ENCODE results near the gene PARS2.

The PARS2 gene

GRCh38 chr1:54764133-54764921 is at the start of gene PARS2:
Gene PARS2 (minus strand): TSS chr1:54764523. CDS start chr1:54759161, 5,362 bp downstream.
- DNase-seq: peak; percentile 100

GRCh38 chr1:54814126-54814498 is 49.8 kb upstream of the PARS2 start:
- no peak for DNase-seq

DNA sequence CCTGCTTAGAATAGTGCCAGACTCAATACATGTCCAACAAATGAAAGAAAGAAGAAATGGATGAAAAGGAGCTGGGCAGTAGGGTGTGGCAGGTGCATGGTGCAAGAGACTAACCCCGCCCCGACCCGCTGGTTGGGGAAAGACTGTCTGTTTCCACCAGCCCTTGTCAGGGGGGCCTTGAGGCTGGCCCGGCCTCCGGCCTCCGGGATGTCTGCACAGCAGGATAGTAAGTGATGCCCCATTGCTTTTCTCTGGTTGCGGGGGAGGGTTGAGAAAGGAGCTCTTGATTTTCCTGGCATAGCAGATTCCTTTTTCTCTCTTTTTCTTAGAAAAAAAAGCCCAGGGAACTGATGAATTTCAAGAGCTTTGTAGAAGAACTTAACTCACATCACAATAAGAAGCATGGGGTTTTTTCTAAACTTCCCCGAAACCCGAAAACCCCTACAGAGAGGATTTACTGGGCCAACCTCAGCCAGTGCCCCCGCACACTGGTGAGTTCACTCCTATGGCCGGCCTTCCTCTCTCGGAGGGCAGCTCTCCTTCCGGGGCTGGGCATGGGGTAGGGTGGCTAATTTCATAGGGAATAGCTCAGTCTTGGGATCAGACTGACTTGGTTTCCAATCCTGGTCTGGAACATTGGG is 49.3 kb upstream of the PARS2 start:
- DNase-seq: no peak

DNA sequence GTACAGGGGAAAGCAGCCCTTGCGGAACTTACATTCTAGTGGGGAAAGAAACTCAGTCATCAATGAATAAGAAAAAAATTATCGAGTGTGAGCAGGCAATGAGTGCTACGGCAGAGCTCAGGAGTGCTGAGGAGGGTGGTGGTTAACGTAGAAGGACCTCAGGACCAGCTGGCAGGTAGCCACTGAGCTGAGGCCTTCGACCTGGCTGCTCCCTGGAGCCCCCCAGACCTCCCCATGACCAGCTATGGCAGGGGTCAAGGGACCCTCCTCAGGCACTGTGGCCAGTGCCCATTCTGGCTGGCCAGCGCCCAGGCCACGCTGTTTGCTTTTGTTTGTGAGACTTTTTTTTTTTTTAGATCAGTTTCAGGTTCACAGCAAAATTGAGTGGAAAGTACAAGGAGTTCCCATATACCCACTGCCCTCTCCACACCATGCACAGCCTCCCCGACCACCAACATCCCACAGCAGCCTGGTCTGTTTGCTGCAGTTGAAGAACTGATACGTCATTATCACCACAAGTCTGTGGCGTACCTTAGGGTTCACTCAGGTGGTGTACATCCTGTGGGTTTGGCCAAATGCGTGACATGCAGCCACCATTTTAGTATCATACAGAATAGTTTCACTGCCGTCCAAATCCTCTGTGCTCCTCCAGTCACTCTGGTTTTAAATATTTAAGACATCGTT is 48.6 kb upstream of the PARS2 start:
- no peak for DNase-seq

GRCh38 chr1:54811739-54812655 is 47.7 kb upstream of the PARS2 start:
- DNase-seq: no peak

- DNase-seq: no peak
Measured at GRCh38 chr1:54811066-54811465, 46.7 kb upstream of the PARS2 start.

GRCh38 chr1:54810153-54810942 is 46.0 kb upstream of the PARS2 start:
- DNase-seq: peak; percentile 53

- DNase-seq: no peak
Measured at GRCh38 chr1:54809496-54810074, 45.3 kb upstream of the PARS2 start.

DNA sequence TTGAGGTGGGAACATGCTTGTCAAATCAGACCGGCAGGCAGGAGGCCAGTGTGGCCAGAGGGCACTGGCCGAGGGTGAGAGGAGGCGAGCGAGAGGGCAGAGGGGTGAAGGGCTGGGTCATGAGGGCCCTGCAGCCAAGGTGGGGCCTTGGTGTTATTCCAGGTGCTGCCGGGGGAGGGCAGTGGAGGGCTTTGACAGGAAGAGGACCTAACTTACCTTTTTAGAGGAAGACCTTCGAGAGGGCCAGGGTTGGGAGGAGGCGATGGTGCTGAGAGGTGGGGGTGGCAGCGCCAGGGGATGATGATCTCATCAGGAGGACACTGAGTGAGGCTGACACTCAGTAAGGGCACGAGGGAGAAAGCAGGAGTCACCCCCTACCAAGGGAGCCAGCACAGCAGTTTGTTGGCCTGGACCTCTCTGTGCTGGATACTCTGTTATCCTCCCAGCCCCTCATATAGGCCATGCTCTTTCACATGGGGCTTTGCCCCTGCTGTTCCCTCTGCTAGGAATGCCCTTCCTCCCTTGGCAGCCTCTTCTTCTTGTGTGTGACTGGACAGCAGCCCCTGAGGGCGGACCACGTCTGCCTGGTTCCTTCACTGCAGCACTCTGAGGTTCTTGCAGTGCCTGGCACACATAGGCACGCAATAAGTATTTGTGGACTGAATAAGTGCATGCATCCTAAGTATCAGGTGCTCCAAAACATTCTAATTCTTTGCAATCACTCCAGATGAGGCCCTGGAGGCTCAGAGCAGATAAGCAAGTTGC is 44.3 kb upstream of the PARS2 start:
- DNase-seq: no peak

DNA sequence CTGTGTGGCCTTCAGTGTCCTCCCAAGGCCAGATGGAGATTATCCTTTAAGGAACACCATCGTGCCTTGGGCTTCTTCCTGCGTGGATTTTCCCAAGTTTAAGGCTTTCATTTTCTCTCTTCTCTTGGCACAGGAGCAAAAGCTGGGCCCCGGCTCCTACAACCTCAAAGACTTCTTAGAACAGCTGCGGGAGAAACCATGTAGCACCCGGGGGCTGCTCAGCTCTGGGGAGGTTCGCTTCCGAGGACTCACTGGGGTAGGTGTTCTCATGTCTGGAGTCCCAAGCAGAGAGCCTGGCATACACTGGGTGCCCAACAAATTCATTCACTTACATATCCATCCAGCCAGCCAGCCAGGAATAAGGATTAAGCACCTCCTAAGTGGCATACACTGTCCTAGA is 43.4 kb upstream of the PARS2 start:
- no peak for DNase-seq

GRCh38 chr1:54806931-54807611 is 42.7 kb upstream of the PARS2 start:
- no peak for DNase-seq

DNA sequence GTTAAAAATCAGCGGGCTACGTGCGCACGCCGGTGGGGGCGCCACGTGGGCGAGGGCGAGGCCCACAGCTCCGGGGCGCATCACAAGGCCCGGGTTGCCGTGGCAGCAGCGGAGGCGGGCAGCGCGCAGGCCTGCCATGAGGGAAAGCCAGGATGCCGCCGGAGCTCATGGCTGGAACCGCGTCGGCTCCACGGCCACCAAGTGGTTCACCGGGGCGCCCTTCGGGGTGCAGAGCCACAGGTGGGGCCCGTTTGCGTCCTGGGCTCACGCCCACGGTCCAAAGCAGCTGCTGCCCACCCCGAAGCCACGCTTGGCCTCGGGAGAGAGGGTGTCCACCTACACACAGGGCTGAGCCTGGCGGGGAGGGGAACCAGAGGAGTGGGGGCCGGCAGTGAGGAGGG is 41.7 kb upstream of the PARS2 start:
- DNase-seq: no peak

- DNase-seq: no peak
Measured at GRCh38 chr1:54805466-54805865, 41.1 kb upstream of the PARS2 start.

DNA sequence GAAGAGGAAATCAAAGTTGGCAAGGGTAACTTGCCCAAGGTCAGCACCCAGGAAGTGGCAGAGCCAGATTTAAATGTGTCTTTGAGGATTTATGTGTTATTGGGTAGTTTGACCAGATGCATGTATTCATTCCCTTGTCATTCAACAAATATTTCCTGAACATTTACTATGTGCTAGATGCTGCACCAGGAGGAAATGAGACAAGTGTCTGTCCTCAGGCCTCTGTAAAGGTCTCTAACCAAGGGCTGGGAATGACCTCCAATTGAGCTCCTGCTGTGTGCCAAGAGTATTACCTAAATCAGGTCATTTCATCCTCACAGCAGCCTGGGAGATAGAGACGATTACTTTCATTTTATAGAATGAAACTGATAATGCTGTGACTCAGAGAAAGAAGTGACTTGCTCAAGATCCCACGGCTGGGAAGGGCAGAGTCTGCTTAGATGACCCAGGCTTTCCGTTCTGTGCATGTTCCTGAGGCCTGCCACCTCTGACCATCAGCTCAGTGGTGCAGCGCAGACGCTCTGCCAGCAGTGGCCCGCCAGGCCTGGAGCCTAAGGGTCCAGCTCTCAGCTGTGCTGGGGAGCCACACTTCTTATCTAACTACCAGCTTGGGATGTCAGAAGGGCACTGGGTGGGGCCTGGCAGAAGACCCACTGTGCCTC is 40.3 kb upstream of the PARS2 start:
- DNase-seq: no peak

GRCh38 chr1:54803761-54804470 is 39.6 kb upstream of the PARS2 start:
- no peak for DNase-seq

- no peak for DNase-seq
Measured at GRCh38 chr1:54800899-54801759, 36.8 kb upstream of the PARS2 start, which contains the start of gene TTC22. Gene TTC22 (minus strand): TSS chr1:54801323. CDS start chr1:54801163, 160 bp downstream.

DNA sequence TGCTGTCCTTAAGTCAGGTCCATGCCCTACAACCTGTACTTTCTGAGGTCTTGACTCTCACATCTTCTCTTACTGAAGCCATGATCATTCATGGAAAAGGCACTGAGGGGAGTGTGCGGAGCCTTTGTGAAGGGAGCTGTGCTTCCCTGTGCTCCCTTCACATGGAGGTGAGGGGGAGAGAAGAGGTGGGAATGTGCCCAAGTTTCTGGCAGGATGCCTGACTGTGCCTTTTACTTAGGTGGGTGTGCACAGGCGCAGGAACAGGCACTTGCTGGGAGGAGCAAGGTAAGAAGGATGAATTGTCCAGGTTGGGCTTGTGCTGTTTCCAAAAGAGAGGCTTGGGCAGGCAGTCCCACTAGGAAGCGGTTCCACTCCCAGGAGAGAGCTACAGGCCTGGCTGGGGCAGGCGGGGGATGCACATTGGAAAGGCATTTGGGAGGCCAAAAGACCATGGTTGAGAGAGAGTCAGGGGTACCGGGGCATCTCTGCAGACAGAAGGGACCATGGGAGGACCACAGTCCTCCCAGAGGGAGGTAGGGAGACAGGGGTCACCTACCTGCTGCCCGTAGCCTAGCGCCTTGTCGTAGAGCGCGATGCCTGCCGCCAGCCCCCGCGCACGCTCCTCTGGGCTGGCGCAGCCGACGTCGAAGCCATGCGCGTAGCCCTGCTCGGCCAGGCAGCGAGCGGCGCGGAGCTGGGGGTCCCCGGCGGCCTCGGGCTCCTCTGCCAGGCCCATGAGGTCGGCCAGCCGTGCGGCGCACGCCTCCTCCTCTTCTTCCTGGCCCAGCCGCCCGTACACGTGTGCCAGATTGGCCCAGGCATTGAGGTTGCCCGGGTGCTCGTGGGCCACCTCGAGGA is 35.9 kb upstream of the PARS2 start:
- DNase-seq: no peak

Measured in kidney glomerular epithelial cell (primary cell).